G401.6 (cell line): ENCODE data around the gene METTL9.
"Not testable (repeated sequence)": the region's sequence is repeated elsewhere in the genome, so short reads cannot be mapped to it uniquely, and the experiment has no call there.

Source experiments
- FAIRE-seq: peaks from 2 replicates; lab custom pipeline; 2012; peaks lifted over from hg19 to GRCh38; lab: Jason Lieb, UNC

METTL9 gene

DNA sequence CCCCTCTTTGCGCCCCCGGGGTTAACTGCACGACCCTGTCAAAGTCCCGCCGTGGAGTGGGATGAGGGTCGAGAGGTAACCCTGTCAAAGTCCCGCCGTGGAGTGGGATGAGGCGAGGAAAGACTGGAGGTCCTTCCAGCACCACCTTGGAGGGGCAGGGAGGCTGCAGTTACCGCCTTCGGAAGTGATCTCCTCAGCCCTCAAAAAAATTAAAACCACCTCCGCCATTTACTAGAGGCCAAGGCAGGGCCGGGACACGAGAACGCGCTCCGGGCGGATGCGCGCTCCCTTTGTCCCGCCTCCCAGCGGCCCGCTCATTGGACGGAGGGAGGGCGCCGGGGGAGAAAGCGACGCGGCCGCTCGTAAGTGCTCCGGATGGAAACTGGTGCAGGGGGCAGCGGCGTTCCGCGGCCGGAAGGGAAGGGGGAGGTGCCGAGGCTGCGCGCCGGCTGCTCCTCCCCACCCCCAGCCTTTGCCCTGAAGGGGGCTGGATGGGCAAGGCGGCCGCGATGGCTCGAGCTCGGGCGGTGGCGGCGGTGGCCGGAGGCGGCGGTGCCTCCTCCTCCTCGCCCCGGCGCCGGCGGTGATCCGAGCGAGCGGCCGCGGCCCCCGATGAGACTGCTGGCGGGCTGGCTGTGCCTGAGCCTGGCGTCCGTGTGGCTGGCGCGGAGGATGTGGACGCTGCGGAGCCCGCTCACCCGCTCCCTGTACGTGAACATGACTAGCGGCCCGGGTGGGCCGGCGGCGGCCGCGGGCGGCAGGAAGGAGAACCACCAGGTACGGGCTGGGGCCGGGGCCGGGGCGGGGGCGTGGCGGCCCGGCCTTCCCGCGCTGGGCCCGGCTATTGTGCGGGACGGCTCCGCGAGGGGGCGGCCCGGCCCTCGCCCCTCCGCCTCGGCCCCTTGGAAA is at the start of gene METTL9:
METTL9 (plus strand) TSS at position 456 of the 909 bp plus-strand sequence; CDS start at position 613, 157 bp downstream.
- FAIRE-seq, result peak; percentile 95

DNA sequence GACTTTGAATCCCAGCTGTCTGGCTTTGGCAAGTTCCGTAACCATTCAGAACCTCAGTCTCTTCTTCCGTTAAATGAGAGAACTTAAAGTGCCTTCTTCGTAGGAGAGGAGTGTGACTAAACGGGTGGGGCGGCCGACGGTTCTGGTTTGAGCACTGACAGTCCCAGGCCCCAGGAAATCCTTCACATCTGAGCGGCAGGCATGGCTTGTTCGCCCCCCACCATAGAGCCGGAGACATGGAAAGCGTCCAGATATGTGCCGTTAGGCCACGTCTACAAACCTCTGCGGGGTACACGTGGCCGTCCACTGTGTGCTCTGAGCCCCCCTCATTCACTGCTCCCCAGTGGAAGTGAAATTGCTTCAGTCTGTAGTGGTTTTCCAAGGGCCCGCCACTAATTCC is 49.4 kb upstream of the METTL9 start:
- FAIRE-seq, result not testable (repeated sequence)

DNA sequence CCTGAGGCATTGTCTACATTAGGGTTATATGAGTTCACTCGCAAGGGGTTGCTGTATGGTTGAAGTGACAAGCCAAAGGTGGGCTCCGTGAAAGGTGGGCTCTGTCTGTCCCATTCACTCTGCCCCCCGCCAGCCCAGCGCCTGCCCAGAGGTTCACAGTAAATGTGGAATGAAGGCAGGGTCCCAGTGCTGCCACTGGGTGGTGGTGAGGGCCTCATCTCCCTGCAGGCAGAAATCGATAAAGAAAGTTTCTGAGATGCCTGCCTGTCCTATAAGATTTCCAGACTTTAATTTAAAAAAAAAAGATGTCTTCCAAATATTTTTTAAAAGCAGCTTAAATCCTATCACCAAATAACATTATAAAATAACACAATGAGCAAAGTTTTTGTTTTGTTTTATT is 48.9 kb upstream of the METTL9 start:
- not testable (repeated sequence) for FAIRE-seq

DNA sequence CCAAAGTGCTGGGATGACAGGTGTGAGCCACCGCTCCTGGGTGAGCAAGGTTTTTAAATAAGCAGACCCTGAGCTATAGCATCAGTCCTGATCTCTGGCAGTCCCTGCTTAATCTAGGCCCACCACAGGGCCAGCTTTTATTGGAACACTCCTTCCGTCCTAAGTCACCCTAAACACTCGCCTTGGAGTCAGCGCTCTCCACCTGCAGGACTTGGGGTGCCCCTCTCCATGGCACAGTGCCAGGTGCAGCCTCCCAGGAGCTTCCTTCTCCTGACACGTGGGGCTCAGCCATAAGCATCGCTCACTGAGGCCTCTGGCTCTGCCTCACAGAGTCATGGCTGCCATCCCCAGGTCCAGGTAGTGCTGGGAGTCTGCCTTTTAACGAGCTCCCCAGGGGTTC is 48.3 kb upstream of the METTL9 start:
- FAIRE-seq, result not testable (repeated sequence)

DNA sequence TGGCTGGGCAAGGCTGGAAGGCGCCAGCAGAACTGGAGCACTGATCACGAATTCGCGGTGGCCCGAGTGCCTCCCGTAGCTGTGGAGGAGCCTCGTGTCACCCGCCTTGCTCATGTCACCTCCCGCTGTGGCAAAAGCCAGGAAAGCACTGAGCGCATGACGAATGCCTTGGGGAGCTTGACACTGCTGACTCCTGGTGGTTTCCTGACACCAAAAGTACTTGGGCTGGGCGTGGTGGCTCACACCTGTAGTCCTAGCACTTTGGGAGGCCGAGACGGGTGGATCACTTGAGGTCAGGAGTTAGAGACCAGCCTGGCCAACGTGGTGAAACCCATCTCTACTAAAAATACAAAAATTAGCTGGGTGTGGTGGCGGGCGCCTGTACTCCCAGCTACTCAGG is 47.8 kb upstream of the METTL9 start:
- not testable (repeated sequence) for FAIRE-seq

DNA sequence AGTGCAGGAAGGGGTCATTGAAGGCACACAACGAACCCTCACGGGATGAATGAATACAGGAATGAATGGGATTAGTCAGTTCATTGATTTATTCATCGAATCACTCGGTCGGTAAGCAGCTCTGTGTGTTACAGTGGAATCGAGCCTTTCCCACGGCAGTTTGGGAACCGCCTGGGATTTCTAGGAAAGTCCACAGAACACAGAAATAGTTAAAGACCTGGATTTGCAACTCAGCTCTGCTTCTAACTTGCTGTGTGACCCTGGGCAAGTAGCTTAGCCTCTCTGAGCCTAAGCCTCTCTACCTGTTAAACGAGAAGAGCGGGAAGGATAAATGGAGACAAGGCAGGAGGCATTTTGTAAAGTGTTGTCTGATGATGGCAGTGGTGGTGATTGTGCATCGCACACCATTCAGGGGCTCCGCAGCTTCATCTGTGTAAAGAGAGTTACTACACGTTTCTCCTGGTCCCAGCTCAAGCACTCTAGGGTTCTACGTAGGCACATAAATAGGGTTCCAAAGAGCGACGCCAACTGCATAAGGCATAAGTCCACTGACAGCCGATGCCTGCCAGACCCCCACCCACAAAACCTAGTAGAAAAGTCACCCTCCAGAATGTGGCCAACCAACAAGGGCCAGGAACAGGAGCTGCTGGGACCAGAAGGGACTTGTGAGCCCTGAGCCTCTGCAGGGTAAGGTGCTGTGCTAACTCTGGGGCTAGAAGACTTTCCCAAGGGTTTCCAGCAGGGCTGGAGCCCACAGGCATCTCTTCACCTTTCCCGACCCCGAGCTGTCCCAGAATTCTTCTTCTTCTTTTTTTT is 45.7 kb upstream of the METTL9 start:
- FAIRE-seq, result not testable (repeated sequence)

DNA sequence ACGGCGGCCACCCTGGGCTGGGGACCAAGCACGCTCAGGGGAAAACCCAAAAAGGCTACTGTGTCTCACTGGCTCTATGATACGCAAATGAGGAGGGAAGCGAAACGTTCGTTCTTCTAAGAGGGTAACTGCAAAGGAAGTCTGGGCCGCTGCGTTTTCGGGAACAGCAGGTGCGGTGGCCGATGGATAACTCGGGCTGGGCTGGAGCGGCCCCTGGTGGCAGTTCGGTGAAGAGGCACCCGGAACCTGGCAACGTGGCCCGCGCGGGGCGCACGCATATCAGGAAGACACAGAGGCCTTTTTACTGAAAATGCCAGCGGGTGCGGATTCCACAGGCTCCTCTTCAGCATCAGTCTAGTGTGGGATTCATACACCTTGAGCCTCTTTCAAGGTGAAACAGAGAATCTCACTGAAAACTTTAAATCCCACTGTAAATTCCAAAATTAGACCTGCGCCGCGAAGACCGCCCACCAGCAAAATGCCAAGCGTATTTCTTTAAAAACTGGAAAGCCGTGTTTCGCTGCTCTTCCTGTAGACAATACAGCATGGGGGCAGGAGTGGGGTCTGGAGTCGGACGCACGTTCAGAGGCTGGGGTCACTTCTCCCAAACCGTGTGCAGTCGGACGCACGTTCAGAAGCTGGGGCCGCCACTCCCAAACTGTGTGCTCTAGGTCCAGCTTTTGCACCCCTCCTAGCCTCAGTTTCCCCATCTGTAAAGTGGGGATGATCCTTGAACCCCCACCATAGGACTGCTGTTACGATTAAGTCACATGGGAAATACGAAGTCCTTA is 44.4 kb upstream of the METTL9 start:
- no peak for FAIRE-seq

DNA sequence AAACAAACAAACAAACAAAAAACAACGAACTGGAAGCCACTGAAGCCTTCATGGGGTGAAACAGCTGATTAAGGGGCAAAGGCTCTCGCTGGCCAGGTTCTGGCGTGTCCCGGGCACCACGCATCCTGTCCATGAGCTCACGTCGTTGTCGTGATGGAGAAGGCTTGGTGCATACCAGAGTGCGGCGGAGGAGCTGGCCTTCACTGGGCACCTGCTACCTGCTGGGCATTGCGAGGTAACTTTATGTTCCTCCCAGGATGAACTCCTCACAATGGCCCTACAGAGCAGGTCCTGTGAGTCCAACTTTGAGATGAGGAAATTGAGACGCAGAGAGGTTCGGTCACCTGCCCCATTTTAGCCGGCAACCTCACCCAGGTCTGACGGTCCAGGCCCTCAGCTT is 43.8 kb upstream of the METTL9 start:
- FAIRE-seq, result not testable (repeated sequence)

DNA sequence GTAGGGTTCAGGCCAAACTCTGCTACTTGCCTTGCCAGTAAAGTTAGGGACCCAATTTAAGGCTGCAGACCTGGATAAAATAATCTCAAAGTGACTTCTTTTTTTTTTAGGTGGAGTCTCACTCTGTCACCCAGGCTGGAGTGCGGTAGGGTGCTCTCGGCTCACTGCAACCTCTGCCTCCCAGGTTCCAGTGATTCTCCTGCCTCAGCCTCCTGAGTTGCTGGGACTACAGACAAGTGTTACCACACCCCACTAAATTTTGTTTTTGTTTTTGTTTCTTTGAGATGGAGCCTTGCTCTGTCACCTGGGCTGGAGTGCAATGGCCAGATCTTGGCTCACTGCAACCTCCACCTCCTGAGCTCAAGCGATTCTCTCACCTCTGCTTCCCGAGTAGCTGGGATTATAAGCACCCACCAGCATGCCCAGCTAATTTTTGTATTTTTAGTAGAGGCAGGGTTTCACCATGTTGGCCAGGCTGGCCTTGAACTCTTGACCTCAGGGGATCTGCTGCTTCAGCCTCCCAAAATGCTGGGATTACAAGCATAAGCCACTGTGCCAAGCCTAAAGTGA is 43.3 kb upstream of the METTL9 start:
- FAIRE-seq, result not testable (repeated sequence)

DNA sequence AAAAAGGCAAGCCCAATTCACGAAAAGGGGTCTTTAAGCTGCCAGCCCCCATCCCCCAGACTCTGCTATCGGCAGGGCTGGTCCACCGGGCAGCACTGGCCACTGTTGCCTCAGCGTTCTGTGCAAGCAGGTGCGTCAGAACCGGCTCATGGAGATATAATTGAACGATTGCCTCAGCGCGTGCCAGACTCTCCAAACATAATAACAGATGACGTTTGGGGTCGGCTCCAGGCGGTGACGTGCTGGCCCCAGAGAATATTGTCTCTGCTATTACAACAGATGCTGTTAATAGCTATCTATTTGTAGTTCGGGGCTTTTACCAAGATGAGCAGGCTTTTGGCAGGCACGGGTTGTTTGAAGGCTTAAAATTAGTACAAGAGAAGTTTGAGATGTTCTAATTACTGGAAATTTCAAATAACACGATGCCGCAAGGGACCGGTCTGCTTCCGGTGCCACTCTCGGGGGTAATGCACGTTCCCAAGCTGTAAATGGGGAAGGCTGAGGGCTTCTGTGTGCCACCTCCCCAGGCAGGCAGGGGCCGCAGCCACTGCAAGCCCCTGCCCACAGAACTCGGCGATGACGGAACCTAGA is 42.6 kb upstream of the METTL9 start:
- not testable (repeated sequence) for FAIRE-seq

DNA sequence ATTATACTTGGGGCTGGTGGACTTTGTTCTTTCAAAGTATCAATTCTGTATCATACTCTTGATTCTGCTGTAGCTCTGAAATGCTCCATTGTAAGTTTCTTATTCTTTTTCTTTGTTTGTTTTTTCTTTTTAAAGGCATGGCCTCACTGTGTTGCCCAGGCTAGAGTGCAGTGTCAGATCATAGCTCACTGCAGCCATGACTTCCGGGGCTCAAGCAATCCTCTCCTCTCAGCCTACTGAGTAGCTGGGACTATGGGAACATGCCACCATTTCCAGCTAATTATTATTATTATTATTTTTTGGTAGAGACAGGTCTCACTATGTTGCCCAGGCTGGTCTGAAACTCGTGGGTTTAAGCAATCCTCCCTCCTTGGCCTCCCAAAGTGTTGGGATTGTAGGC is 38.9 kb upstream of the METTL9 start:
- no peak for FAIRE-seq

DNA sequence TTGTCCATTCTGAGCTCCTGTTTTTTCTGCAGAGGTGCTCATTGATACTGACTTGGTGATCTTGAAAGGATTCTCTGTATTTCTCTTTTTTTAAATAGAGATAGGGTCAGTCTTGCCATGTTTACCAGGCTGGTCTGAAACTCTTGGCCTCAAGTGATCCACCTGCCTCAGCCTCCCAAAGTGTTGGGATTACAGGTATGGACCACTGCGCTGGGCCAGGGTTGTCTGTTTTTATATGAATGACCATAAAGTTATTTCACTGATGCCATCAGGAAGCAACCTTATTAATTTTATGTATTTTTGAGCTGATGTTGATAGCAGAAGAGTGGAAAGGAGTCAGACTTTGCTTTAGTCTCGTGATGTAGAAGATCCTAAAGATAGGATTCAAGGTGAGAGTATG is 35.7 kb upstream of the METTL9 start:
- FAIRE-seq, result no peak

DNA sequence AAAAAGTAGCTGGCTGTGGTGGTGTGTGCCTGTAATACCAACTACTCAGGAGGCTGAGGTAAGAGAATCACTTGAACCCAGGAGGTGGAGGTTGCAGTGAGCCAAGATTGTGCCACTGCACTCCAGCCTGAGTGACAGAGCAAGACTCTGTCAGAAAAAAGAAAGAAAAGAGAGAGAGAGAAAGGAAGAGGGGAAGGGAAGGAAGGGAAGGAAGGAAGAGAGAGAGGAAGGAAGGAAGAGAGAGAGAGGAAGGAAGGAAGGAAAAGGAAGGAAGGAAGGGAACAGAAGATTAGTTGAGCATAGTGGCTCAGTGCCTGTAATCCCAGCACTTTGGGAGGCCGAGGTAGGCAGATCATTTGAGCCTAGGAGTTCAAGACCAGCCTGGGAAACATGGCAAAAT is 35.0 kb upstream of the METTL9 start:
- not testable (repeated sequence) for FAIRE-seq

DNA sequence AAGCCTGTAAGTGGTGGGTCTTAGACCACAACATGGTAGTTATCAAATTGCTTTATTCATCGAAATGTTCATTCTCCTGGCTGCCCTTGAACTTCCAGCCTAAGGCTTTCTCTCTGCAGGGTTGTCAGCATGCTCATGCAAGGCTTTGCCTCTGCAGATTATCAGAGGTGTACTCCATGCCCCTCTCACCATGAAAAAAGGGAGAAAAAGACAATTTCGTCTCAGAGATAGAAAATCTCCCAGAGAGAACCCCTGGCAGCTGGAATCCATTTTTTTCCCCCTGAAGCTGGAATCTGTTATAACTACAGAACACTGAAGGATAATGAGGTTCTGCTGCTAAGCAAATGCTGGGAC is 33.9 kb upstream of the METTL9 start:
- no peak for FAIRE-seq

DNA sequence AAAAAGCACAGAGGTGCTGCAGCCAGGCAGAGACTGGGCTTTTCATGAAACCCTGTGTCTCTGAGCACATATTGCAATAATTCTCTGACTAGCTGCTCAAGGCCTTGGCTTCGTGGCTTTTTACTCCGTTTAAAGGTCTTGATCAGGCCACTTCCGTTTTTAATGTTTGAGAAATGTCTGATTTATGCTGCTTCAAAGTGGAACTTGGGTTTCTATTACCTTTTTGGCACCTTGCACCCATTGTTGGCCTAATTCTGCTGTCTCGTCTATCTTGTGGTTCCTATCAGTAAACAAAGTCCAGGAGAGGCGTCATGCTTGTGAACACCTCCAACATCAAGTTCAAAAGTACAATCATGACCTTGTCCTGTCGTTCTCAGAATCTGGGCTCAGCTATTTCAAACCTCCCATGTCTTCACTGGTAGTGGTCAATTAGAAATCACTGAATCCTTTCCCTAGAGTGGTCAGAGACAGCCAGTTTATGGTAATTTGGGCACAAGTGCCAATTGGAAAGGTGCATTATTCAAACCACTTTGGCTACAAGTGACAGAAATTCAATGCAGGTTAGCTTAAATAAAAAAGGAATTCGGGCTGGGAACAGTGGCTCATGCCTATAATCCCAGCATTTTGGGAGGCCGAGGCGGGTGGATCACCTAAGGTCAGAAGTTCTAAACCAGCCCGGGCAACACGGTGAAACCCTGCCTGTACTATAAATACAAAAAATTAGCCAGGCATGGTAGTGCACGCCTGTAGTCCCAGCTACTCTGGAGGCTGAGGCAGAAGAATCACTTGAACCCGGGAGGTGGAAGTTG is 33.3 kb upstream of the METTL9 start:
- FAIRE-seq, result no peak

DNA sequence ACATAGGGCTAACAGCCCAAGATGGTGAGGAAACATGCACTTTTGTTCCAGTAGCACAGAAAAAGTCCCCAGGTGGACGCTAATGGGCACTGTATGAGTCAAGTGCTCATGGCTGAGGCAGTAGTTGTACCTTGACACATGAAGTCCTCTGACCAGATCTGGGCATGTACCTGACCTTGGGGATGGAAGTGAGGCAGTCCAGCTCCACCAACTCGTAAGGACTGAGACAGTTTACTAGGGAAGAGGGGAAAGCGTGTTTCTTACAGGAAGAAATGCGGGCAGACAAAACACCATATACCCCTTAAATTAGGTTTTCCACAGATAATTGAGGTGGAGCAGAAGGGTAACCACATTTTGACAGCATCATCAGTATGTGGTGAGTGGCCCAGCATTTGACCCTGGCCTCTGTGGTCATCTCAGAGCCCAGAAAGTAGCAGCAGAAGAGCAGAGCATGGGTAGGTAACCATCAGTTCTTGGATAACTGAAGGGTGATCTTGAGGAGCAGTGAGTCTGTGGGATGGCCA is 32.4 kb upstream of the METTL9 start:
- FAIRE-seq, result no peak

DNA sequence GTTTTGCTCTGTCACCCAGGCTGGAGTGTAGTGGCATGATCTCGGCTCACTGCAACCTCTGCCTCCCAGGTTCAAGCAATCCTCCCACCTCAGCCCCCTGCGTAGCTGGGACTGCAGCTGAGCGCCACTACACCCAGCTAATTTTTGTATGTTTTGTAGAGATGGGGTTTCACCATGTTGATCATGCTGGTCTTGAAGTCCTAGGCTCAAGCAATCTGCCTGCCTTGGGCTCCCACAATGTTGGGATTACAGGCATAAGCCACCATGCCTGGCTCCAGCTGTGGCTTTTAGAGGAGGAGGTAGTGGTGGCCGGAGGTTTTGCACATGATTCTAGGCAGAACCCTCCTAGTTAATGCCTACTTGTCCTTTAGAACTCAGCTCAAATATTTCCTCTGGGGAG is 31.9 kb upstream of the METTL9 start:
- FAIRE-seq, result not testable (repeated sequence)

DNA sequence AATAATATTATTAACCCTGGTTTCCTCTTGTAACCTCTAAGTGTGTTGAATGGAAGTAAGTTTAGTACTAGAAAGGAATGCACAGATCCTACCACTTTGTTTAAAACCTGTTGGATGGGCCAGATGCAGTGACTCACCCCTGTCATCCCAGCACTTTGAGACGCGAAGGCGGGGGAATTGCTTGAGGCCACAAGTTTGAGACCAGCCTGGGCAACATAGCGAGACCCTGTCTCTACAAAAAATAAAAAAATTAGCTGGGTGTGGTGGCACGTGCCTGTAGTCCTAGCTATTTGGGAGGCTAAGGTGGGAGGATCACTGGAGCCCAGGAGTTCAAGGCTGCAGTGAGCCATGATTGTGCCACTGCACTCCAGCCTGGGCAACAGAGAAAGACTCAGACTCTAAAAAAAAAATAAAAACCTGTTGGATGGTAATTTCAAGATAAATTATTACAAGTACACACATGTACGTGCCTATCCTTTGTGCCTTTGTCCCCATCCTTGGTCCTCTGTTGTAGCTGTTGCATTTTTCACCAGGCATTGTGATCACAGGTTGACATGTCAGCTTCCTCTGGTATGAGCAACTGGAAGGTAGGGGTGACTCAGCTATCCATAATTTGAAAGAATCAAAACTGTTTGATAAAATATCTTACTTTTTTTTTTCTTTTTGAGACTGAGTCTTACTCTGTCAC is 30.7 kb upstream of the METTL9 start:
- no peak for FAIRE-seq

DNA sequence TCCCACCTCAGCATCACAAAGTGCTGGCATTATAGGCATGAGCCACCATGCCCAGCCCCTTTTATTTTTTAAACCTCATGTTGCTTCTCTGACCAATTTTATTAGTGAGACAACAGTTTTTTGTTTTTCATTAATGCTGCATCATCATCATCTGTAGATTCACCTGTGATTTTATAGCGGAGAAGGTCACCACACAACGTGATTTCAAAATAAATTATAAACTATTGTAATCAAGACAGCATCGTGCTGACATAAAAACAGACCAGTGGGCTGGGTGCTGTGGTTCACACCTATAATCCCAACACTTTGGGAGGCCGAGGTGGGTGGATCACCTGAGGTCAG is 28.7 kb upstream of the METTL9 start:
- no peak for FAIRE-seq

DNA sequence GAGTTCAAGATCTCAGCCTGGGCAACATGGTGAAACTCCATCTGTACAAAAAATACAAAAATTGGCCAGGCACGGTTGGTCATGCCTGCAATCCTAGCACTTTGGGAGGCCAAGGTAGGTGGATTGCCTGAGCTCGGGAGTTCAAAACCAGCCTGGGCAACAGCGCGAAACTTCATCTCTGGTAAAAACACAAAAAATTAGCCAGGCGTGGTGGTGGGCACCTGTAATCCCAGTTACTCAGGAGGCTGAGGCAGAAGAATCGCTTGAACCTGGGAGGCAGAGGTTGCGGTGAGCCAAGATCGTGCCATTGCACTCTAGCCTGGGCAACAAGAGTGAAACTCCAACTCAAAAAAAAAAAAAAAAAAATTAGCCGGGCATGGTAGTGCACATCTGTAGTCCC is 25.9 kb upstream of the METTL9 start:
- not testable (repeated sequence) for FAIRE-seq
